Right forelimb (tissue), 1 donor: ENCODE data around the gene HMOX2.

Experiments used
- DNase-seq: peaks from one replicate; pipeline ENCODE4 v3.0.0-alpha.2; 2018

HMOX2 gene

DNA sequence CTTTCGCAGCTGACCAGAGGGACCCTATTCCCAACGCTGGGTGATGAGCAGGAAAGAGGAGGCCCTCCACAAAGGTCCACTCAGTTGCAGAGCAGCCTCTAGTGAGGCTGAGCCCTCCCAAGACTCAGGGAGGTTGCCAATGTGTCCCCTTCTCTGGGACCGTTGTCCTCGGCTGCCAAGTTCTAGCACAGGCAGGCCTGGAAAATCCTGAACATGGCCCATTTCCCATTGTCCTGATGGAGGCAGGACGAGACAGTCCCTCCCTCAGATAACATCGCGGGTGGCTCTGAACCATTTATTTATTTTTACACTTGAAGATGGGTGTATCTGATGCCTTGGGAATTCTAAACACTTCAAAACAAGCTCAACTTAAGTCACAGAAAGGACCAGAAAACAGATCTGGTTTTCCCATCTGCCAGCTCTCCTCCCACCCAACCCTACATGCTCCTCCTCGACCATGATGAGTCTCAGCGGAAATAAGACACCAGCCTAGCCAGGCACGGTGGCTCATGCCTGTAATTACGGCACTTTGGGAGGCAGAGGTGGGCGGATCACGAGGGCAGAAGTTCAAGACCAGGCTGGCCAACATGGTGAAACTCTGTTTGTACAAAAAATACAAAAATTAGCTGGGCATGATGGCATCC, 49.6 kb downstream of the HMOX2 start:
- DNase-seq = no peak

GRCh38 chr16:4529085-4530060, 53.2 kb downstream of the HMOX2 start:
- no peak for DNase-seq

GRCh38 chr16:4531811-4532210, 55.6 kb downstream of the HMOX2 start:
- no peak for DNase-seq

DNA sequence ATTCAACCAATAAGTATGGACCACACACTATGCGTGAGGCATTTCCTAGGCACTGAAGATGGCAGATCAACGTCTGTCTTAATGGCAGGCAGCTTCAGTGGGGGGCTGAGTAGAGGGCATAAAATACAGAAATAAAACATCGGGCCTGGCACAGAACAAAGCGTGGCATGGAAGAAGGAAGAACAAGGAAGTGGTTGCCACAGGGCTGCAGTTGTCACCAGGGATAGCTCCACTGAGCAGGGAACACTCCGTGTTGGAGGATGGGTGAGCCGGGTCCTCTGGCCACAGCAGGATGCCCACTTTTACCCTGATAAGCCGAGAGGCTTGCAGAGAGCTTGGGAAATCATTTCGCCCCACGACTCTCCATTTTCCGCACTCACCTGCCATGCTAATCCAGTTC, 56.0 kb downstream of the HMOX2 start:
- DNase-seq = no peak

DNA sequence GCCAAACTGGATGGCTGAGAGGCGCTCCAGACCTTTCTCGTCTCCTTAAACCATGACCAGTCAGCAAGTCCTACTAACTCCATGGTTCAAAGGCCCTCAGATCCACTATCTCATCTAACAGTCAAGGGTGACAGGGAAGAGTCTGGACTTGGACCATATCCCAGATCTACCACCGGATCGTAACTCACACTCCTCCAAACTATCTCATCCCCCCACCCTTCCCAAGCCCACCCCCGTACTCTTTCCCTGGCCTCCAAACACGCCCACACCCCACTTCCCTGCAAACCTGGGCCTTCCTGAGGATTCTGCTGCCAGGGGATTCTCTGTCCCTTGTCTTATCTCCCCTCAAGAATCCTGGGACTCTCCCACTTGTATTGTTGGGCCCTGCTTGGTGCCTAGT, 57.3 kb downstream of the HMOX2 start:
- DNase-seq = no peak

DNA sequence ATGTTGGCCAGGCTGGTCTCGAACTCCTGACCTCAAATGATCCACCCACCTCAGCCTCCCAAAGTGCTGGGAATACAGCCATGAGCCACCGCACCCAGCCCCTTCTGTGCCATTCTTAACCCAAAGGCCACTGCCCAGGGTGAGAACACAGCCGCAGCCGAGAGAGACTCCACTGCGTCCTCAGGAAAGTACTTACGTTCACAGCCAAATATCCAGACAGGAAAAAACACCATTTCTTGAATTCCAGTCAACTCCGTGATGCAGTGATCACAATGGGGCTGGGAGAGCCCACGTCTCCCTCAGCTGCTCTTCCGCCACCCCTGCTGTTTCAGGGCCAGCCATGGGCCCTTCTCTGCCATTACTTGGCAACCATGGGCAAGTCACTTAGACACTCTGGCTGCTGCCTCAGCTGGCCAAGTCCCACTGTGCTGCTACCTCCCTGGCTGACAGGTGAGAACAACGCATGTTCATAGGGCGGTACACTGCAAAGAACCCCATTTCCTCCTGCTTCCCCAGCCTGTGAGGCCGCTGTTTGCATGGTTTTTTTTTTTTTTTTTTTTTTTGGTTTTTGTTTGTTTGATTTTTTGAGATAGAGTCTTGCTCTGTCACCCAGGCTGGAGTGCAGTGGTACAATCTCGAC, 58.1 kb downstream of the HMOX2 start:
- DNase-seq = no peak

GRCh38 chr16:4535627-4536108, 59.5 kb downstream of the HMOX2 start:
- DNase-seq = no peak

DNA sequence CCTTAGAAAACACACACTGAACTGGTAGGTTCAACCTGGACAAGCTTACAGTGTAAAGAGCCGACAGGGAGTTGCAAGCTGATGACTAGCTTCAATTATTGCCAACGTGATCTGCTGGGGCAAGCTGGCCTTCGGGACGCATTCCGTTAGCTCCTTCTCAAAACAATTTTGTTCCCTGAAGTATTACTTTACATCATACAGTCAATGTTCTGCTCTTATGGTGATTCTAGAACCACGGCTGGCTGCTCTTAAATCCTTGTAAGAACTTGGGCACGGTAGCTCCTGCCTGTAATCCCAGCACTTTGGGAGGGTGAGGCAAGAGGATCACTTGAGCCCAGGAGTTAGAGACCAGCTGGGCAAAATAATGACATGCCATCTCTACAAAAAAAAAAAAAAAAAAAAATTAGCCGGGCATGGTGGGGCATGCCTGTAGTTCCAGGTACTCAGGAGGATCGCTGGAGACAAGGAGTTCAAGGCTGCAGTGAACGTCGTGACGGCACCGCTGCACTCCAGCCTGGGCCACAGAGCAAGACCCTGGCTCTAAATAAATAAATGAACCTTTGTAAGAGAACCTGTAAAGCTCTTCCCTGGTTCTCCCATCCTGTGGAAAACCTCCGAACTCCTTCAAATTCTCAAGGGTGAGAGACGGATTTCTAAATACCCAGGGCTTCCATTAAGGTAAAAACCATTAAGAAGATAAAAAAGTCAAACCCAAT, 60.4 kb downstream of the HMOX2 start:
- no peak for DNase-seq

- DNase-seq = peak; percentile 64
These were observed 61.5 kb downstream of the HMOX2 start for GRCh38 chr16:4537376-4538343.

DNA sequence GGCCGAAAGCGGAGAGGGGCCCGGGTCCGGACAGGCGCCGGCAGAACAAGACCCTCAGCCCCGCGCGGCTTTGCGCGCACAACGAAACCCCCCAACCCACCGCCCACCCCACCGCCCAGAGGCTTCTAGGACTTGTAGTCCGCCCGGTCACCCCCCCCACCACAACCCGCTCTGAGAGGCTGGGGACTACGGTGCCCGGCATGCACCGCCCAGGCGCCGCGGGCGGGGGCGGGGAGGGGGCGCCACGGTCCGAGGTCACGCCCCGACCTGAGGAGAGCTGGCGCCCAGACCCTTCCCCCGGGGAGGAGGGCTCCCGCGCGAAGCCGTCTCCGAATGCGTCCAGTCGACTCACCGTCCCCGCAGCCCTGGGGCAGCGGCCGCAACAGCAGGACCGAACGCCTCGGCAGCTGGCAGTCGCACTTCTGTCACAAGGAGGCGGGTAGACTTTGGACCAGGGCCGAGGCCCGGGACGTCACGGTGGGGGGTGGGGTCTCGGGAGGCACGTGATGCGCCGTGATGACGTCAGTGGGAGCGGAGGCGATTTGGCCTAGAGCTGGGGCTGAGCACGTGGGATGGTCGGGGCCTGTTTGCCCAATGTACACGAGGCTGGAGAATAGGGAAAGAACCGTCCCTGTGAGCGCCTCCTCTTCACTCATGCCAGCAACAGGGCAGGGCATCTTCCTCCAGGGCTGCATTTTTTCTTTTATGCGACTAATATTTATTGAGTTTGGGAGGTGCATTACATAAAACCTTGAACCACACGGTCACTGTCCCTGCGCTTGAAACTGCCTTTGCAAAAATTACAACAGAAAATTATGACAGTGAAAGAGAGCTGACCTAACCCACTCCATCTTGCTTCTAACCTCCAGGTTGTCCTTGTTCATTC, 62.4 kb downstream of the HMOX2 start, which contains the start of gene CDIP1:
CDIP1 (minus strand) TSS at position 424 of the 886 bp plus-strand sequence. CDS start 24,643 bp downstream, outside the sequence.
- DNase-seq = peak; percentile 99

DNA sequence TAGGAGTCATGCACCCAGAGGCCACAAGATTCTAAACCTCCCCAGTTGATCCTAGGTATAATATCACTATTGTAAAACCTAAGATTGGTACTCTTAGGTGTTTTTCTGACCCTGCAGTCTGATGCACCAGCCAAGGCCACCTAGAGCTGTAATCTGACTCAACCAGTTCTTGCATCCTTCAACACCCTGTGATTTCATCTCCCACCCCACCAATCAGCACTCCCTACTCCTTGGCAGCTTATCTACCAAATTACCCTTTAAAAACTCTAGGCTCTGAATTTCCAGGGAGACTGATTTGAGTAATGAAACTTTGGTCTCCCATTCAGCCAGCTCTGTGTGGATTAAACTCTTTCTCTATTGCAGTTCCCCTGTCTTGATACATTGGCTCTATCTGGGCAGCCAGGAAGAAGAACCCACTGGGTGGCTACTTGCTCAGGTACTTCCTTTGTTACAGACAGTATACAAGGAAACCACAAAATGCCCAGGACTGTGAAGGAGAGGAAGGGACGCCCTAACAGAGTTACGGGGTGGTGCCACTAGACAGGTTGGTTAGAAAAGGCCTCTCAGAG, 63.6 kb downstream of the HMOX2 start:
- DNase-seq = no peak

DNA sequence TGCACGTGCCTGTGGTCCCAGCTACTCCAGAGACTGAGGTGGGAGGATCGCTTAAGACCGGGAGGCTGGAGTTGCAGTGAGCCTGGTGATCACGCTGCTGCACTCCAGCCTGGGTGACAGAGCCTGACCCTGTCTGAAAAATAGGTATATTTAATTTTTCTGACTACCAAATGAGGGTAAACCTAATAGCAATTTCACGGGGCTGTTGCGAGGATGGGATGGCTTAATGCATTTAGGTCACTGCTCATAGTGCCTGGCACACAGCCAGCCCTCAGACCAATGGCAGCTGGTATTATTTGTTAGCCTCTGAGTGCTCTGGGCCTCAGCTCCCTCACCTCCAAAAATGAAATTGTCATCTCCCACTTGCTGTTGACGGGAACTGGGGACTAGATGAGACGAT, 68.3 kb downstream of the HMOX2 start:
- DNase-seq = no peak

GRCh38 chr16:4548124-4548523, 71.9 kb downstream of the HMOX2 start:
- no peak for DNase-seq

DNA sequence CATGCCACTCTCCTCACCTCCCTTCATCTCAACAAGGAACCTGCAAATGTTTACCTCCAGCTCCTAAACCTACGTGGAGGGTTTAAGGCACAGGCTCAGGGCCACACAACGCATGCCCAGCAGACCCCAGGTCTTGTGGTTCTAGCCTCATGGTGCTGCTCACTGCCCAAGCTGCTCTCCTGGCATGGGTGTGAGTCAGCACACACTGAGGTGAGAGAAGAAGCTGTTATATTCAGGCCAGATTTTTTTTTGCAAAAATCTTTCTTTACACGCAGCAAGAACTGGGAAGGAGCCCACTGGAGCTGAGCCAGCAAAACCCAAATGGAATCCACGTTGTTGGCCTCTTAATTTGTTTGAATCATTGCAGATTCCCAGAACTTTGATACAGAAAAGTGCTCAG, 74.4 kb downstream of the HMOX2 start:
- no peak for DNase-seq

- DNase-seq = no peak
These were observed 76.3 kb downstream of the HMOX2 start for GRCh38 chr16:4552541-4552940.

DNA sequence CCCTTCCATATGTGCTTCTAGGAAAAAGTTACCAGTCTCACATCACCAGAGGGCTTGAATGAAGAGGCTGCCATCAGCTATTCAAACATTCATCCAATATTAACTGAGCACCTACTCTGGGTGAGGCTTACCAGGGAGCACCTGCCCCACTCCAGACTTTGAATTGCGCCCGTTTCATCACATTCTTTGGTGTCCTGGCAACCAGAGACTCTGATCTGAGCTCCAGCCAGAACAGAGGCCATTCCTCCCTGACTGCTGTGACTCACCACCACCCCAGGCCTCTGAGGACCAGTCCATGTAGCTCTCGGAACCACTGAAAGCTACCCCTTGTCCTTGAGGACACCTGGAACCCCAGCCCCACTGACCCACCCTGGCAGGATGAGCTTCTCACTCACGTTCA, 79.9 kb downstream of the HMOX2 start, which contains the start of gene C16orf96:
C16orf96 (plus strand) TSS at position 229 of the 400 bp plus-strand sequence; CDS start at position 379, 150 bp downstream.
- no peak for DNase-seq

DNA sequence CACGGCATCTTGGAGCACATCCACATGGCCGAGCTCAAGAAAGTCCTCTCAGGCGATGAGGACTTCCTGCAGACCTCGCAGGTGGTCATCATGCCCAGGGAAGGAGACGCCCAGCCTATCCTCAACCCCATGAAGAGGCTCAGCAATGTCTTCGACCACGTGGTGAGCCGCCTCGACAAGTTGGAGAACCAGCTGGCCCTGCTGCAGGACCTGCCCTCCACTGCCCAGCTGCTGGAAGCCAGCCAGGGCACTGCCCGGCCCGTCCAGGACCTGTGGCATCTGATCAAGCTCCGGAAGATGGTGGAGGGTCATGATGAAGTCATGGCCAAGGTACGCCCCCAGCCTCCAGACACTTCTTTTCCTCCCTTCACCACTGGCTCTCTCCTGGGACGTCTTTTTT, 80.4 kb downstream of the HMOX2 start:
- no peak for DNase-seq

DNA sequence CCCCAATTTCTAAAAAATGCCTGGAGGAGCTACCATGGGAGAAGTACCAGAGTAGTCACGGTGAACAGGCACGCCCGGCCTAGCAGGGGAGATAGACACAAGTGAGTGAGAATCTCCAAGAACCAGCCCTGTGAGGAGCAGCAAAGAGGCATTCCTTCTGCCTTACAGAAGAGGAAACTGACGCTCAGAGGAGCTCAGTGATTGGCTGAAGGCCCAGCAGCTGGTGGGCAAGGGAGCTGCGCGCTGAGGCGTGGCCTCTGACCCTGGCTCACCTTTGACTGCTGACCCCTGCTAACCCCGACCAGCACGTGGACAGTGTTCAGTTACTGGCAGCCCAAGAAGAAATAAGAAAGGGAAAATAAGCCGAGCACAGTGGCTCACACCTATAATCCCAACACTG, 81.8 kb downstream of the HMOX2 start:
- DNase-seq = no peak
